ENCODE results near the gene SYNDIG1L.
"Not testable (repeated sequence)": the region's sequence is repeated elsewhere in the genome, so short reads cannot be mapped to it uniquely, and the experiment has no call there.

DNA sequence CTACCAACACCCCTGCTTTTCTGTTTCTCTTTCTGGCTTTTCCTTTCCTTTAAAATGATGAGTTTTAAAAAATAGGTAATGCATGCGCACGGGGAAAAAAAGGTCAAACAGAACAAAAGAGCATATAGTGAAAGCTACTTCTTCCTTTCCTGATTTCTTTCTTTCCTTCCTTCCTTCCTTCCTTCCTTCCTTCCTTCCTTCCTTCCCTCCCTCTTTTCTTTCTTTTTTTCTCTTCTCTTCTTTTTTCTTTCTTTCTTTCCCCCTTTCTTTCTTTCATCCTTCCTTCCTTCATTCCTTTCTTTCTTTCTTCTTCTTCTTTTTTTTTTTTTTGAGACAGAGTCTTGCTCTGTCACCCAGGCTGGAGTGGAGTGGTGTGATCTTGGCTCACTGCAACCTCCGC lies 35.5 kb downstream of the SYNDIG1L start:
- TF ChIP-seq, protein P1, sequence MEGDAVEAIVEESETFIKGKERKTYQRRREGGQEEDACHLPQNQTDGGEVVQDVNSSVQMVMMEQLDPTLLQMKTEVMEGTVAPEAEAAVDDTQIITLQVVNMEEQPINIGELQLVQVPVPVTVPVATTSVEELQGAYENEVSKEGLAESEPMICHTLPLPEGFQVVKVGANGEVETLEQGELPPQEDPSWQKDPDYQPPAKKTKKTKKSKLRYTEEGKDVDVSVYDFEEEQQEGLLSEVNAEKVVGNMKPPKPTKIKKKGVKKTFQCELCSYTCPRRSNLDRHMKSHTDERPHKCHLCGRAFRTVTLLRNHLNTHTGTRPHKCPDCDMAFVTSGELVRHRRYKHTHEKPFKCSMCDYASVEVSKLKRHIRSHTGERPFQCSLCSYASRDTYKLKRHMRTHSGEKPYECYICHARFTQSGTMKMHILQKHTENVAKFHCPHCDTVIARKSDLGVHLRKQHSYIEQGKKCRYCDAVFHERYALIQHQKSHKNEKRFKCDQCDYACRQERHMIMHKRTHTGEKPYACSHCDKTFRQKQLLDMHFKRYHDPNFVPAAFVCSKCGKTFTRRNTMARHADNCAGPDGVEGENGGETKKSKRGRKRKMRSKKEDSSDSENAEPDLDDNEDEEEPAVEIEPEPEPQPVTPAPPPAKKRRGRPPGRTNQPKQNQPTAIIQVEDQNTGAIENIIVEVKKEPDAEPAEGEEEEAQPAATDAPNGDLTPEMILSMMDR (conservative IDR thresholded peaks at IDR 0.05; ENCODE audit: low read length), result not testable (repeated sequence)
- not testable (repeated sequence) for TF ChIP-seq EZH2phosphoT487 (IDR thresholded peaks at IDR 0.05; ENCODE audit: borderline replicate concordance)

Measured in Loucy (cell line).